Pancreas (tissue), 10 donors: ENCODE measurements around the gene SYNJ2. TPM values are rescaled to one million over a fixed set of nuclear protein-coding genes. Genes with fewer than 3 reads are reported as not detected.

Experiments used
- ATAC-seq, 4 donors: fragments of 200-7000 bp; cut with Tn5 transposase; one replicate each; pipeline versions ENCODE4 v1.8.0 to v1.9.1; 2020; ENCODE audit warnings: mild to moderate bottlenecking in 4 of 4, moderate library complexity in 4 of 4
- DNase-seq, 6 donors: peaks; one replicate each; pipeline ENCODE4 v3.0.0-alpha.2; 2020
- FAIRE-seq: peaks from 2 replicates; lab custom pipeline; 2012; peaks lifted over from hg19 to GRCh38; lab: Jason Lieb, UNC
- H3K27ac ChIP-seq, 4 donors: fragments of 200-600 bp; sonication (generic); 1 replicate in 3 of 4; 2 replicates in 1 of 4; pipeline versions ENCODE4 v1.5.0 to v1.8.0; 2020
- H3K27me3 ChIP-seq, 4 donors: fragments of 200-600 bp; one replicate each; pipeline ENCODE4 v1.8.0; 2021
- H3K36me3 ChIP-seq, 3 donors: fragments of 200-600 bp; sonication (generic) in 1 of 3; one replicate each; pipeline versions ENCODE4 v1.5.0 to v1.8.0; 2020 to 2021
- H3K4me1 ChIP-seq, 3 donors: fragments of 200-600 bp; one replicate each; pipeline ENCODE4 v1.8.0; 2021
- H3K4me3 ChIP-seq, 4 donors: fragments of 200-600 bp; sonication (generic) in 2 of 4; one replicate each; pipeline versions ENCODE4 v1.5.0 to v1.8.0; 2020 to 2021
- H3K9me3 ChIP-seq, 4 donors: fragments of 200-600 bp; one replicate each; pipeline ENCODE4 v1.8.0; 2021
- CTCF ChIP-seq, 4 donors: fragments of 200-600 bp; sonication (generic) in 3 of 4; IDR thresholded peaks; one replicate each; pipeline versions ENCODE4 v1.5.0 to v1.8.0; 2021; ENCODE audit warnings: antibody characterized with exemption in 4 of 4
- WGBS, 2 donors: extraction: QIAGEN DNeasy Blood & Tissue Kit; methylation state at CpG; one replicate each; pipeline ENCODE4 v1.1.7; 2013; 5-methylcytosine and 5-hydroxymethylcytosine counted together
- intact Hi-C, 3 donors: fragments of 100-400 bp; cut with DNase I; formaldehyde crosslinking; loops; one replicate each; pipeline versions ENCODE4 v1.11.1 to v1.14.2; 2022
- polyA plus RNA-seq, 2 donors: library from polyadenylated mRNA; stranded (reverse); fragments of 200-250 nt; gene quantifications; one replicate each; pipeline ENCODE4 v1.2.3, GENCODE V29; 2013
- total RNA-seq, 6 donors: library from RNA; stranded (reverse); fragmentation: NEBNext Ultra II Directional in 4 of 6; extraction: Animal tissue kit (Norgen Biotek cat#: 25700) in 4 of 6; gene quantifications; one replicate each; pipeline versions ENCODE4 v1.2.1 to v1.2.4, GENCODE V29; 2021 to 2023
- donor health status: healthy with polysubstance abuse.
- donor health status: DM: no; HTN: no; CAD: no; lungs with moderate emphysema.
- donor health status: DM: no; HTN: no; CAD: no.
- donor health status: control.
- donor health status: control.
- donor health status: Bipolar disorder and iron deficiency.
- donor health status: DM: yes; HTN: yes; CAD: no.
- donor health status: DM: no; HTN: no; CAD: no.
- donor health status: DM: no; HTN: no; CAD: no.
- donor health status: DM: yes; HTN: yes; CAD: no.

Gene SYNJ2
- total and polyA plus RNA-seq, 8 donors, result 7.9 to 17.1 (median 9.9) TPM

- H3K4me3 ChIP-seq, result no peak overlapping the region
- H3K4me1 ChIP-seq, result peaks cover under 1 to 22% (median 2%) of the 10 kb centered on the region in 3 donors
- ATAC-seq (no peak), DNase-seq (peak in 3 of 6 donors; percentile 12 to 51 (median 43)), FAIRE-seq (no peak)
- H3K27me3 ChIP-seq, result no peaks in the 10 kb centered on the region
- intact Hi-C loops, result no loop called here
- no peaks in the 10 kb centered on the region for H3K9me3 ChIP-seq
- 91 to 93% methylated on average over 17 of the region's 17 CpGs for WGBS, 2 donors
- no peak for TF ChIP-seq CTCF (IDR thresholded peaks at IDR 0.05)
- H3K36me3 ChIP-seq, result no peaks in the 10 kb centered on the region
- peak overlapping the region in 2 of 4 donors; percentile 9 to 33 for H3K27ac ChIP-seq
Measured at GRCh38 chr6:158039571-158040050, 57.9 kb downstream of the SYNJ2 start.

- peak in 2 of 6 donors; percentile 24 for DNase-seq
- peak overlapping the region in 2 of 4 donors; percentile 47 to 55 for H3K27ac ChIP-seq
- intact Hi-C loops, result no loop called here
Measured at GRCh38 chr6:158040051-158040803, 58.6 kb downstream of the SYNJ2 start.

GRCh38 chr6:158040804-158041347 is 59.2 kb downstream of the SYNJ2 start:
- peak overlapping the region in 2 of 4 donors; percentile 47 to 55 for H3K27ac ChIP-seq
- WGBS, 2 donors, result 82 to 86% methylated on average over 12 of the region's 12 CpGs
- H3K4me3 ChIP-seq, result no peak overlapping the region
- no peaks in the 10 kb centered on the region for H3K9me3 ChIP-seq
- DNase-seq (peak in 2 of 6 donors; percentile 25 to 45), FAIRE-seq (no peak), ATAC-seq (peak in 1 of 4 donors; percentile 6)
- intact Hi-C loops, result no loop called here
- no peaks in the 10 kb centered on the region for H3K27me3 ChIP-seq
- no peak for TF ChIP-seq CTCF (IDR thresholded peaks at IDR 0.05)
- H3K36me3 ChIP-seq, result no peaks in the 10 kb centered on the region
- H3K4me1 ChIP-seq, result peaks cover 0 to 15% (median 0%) of the 10 kb centered on the region in 3 donors

More at GRCh38 chr6:158040051-158040803, 58.6 kb downstream of the SYNJ2 start:
- no peaks in the 10 kb centered on the region for H3K9me3 ChIP-seq
- 61 to 62% methylated on average over 6 of the region's 6 CpGs for WGBS, 2 donors
- no peak for TF ChIP-seq CTCF (IDR thresholded peaks at IDR 0.05)
- FAIRE-seq, result no peak
- H3K4me1 ChIP-seq, result peaks cover 0 to 15% (median 0%) of the 10 kb centered on the region in 3 donors
- no peaks in the 10 kb centered on the region for H3K36me3 ChIP-seq
- H3K27me3 ChIP-seq, result no peaks in the 10 kb centered on the region
- ATAC-seq, result peak; percentile 42 to 79 (median 70)
- H3K4me3 ChIP-seq, result no peak overlapping the region

- TF ChIP-seq CTCF (IDR thresholded peaks at IDR 0.05), result no peak
- Histone ChIP-seq H3K27me3 (no peaks in the 10 kb centered on the region), H3K9me3 (no peaks in the 10 kb centered on the region), H3K4me3 (no peak overlapping the region), H3K27ac (peak overlapping the region in 1 of 4 donors; percentile 47), H3K36me3 (no peaks in the 10 kb centered on the region), H3K4me1 (peaks cover 0 to 15% (median 0%) of the 10 kb centered on the region in 3 donors)
- intact Hi-C loops, result no loop called here
- ATAC-seq (no peak), FAIRE-seq (no peak), DNase-seq (peak in 1 of 6 donors; percentile 24)
- WGBS, 2 donors, result 91 to 94% methylated on average over 4 of the region's 4 CpGs
Measured at GRCh38 chr6:158041370-158041769, 59.7 kb downstream of the SYNJ2 start.
